ENCODE data around the gene TMEM141. TPM values are rescaled to one million over a fixed set of nuclear protein-coding genes. Genes with fewer than 3 reads are reported as not detected.
"Not testable (repeated sequence)": the region's sequence is repeated elsewhere in the genome, so short reads cannot be mapped to it uniquely, and the experiment has no call there.

Gene TMEM141
- polyA plus RNA-seq, 1 donor from 2014 or later, result 30.1 TPM

- Histone ChIP-seq H3K4me2 (ENCODE audit: low read length) (no peak overlapping the region), H3K36me3 (ENCODE audit: insufficient read depth, low read length) (no peaks in the 10 kb centered on the region), H3K9me2 (ENCODE audit: insufficient read depth, low read length) (no peaks in the 10 kb centered on the region), H3F3A (ENCODE audit: insufficient read depth, low read length, poor library complexity, severe bottlenecking) (peaks cover 3% of the 10 kb centered on the region), H4K20me1 (ENCODE audit: insufficient read depth) (no peaks in the 10 kb centered on the region), H3K27ac (ENCODE audit: low read length) (no peak overlapping the region), H3K9me3 (ENCODE audit: low read length) (no peaks in the 10 kb centered on the region), H3K27me3 (ENCODE audit: insufficient read depth, low read depth, low read length) (no peaks in the 10 kb centered on the region), H3K4me3 (ENCODE audit: low read length) (no peak overlapping the region), H2AFZ (ENCODE audit: low read depth, low read length) (no peak overlapping the region), H3K79me2 (replicated peaks; ENCODE audit: insufficient read depth, low read length) (no peaks in the 10 kb centered on the region), H3K9ac (ENCODE audit: low read length) (no peak overlapping the region)
- TF ChIP-seq EZH2 (IDR thresholded peaks at IDR 0.05; ENCODE audit: borderline replicate concordance, insufficient read depth, low read length, poor library complexity, severe bottlenecking), result no peak
- TF ChIP-seq SMC3 (conservative IDR thresholded peaks at IDR 0.05; ENCODE audit: poor library complexity), result peak; percentile 83
- TF ChIP-seq POLR2AphosphoS5 (IDR thresholded peaks at IDR 0.05), result no peak
- TF ChIP-seq MXI1 (conservative IDR thresholded peaks at IDR 0.05; ENCODE audit: poor library complexity, severe bottlenecking), result no peak
- peak; percentile 97 for TF ChIP-seq CTCF (IDR thresholded peaks at IDR 0.05; ENCODE audit: poor library complexity, severe bottlenecking)
- no peak for TF ChIP-seq REST (IDR thresholded peaks at IDR 0.05; ENCODE audit: borderline replicate concordance)
- TF ChIP-seq TAF1 (IDR thresholded peaks at IDR 0.05; ENCODE audit: low read depth), result no peak
- TF ChIP-seq EP300 (conservative IDR thresholded peaks at IDR 0.05; ENCODE audit: poor library complexity, severe bottlenecking), result no peak
- TF ChIP-seq RAD21 (conservative IDR thresholded peaks at IDR 0.05), result peak; percentile 93
Observed at GRCh38 chr9:136787690-136788400, 3.3 kb upstream of the TMEM141 start.

- H3K36me3 ChIP-seq (ENCODE audit: insufficient read depth, low read length); H3K79me2 ChIP-seq (replicated peaks; ENCODE audit: insufficient read depth, low read length); H3K9ac ChIP-seq (ENCODE audit: low read length); H3K27ac ChIP-seq (ENCODE audit: low read length); H3K4me2 ChIP-seq (ENCODE audit: low read length); H3K9me2 ChIP-seq (ENCODE audit: insufficient read depth, low read length); H3K4me3 ChIP-seq (ENCODE audit: low read length); H3K9me3 ChIP-seq (ENCODE audit: low read length); H2AFZ ChIP-seq (ENCODE audit: low read depth, low read length); H3F3A ChIP-seq (ENCODE audit: insufficient read depth, low read length, poor library complexity, severe bottlenecking); H3K27me3 ChIP-seq (ENCODE audit: insufficient read depth, low read depth, low read length); H4K20me1 ChIP-seq (ENCODE audit: insufficient read depth): not testable (repeated sequence)
Observed at GRCh38 chr9:136788644-136789522, 2.3 kb upstream of the TMEM141 start.
